ENCODE measurements around the gene STK32B.

DNA sequence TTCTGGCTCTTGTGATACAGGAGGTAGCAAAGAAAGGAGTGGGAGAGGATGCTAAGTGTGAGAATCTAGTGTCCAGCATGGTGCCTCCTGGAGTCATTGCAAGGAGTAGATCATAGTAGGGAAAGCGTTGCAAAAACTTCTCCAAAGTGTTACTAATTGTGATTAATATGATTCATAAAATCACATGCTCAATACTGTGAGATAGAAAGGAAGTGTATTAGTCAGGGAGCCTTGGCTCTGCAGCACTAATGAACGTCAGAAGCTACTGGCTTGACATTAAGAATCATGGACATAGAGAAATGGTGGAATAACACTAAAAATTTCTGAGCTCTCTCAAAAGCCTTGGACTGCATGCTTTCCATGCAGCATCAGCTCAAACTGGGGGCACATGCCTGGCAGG is 358.0 kb downstream of the STK32B start:
- TF ChIP-seq, protein P1, sequence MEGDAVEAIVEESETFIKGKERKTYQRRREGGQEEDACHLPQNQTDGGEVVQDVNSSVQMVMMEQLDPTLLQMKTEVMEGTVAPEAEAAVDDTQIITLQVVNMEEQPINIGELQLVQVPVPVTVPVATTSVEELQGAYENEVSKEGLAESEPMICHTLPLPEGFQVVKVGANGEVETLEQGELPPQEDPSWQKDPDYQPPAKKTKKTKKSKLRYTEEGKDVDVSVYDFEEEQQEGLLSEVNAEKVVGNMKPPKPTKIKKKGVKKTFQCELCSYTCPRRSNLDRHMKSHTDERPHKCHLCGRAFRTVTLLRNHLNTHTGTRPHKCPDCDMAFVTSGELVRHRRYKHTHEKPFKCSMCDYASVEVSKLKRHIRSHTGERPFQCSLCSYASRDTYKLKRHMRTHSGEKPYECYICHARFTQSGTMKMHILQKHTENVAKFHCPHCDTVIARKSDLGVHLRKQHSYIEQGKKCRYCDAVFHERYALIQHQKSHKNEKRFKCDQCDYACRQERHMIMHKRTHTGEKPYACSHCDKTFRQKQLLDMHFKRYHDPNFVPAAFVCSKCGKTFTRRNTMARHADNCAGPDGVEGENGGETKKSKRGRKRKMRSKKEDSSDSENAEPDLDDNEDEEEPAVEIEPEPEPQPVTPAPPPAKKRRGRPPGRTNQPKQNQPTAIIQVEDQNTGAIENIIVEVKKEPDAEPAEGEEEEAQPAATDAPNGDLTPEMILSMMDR (IDR thresholded peaks at IDR 0.05) = no peak
- no peak for TF ChIP-seq POLR2A (IDR thresholded peaks at IDR 0.05)

Measured in lower leg skin (tissue), 3 donors.